Right lobe of liver (tissue), 6 donors: ENCODE results near the gene CEP135. TPM values are rescaled to one million over a fixed set of nuclear protein-coding genes. Genes with fewer than 3 reads are reported as not detected.

ENCODE experiments used
- ATAC-seq, 4 donors: fragments of 200-7000 bp; cut with Tn5 transposase; one replicate each; pipeline ENCODE4 v1.9.1; 2020; ENCODE audit warnings: mild to moderate bottlenecking in 4 of 4, moderate library complexity in 4 of 4
- DNase-seq, 3 donors: peaks; one replicate each; pipeline ENCODE4 v3.0.0-alpha.2; 2020
- H3K27ac ChIP-seq, 3 donors: fragments of 200-600 bp; one replicate each; pipeline ENCODE4 v1.8.0; 2022
- H3K27me3 ChIP-seq, 2 donors: fragments of 200-600 bp; one replicate each; pipeline ENCODE4 v1.8.0; 2022
- H3K36me3 ChIP-seq, 4 donors: fragments of 200-600 bp; sonication (generic) in 1 of 4; one replicate each; pipeline versions ENCODE4 v1.5.1 to v1.8.0; 2017 to 2022; ENCODE audit warnings: control low read depth in 1 of 4
- H3K4me1 ChIP-seq, 4 donors: fragments of 200-600 bp; sonication (generic) in 1 of 4; one replicate each; pipeline versions ENCODE4 v1.5.1 to v1.8.0; 2017 to 2022; ENCODE audit warnings: control low read depth in 1 of 4
- H3K4me3 ChIP-seq, 3 donors: fragments of 200-600 bp; one replicate each; pipeline ENCODE4 v1.8.0; 2022
- H3K9me3 ChIP-seq, 4 donors: fragments of 200-600 bp; sonication (generic) in 1 of 4; one replicate each; pipeline versions ENCODE4 v1.5.1 to v1.8.0; 2017 to 2022; ENCODE audit warnings: control low read depth in 1 of 4
- POLR2A ChIP-seq: fragments of 450-650 bp; IDR thresholded peaks from one replicate; pipeline ENCODE4 v1.6.1; 2017; ENCODE audit warnings: antibody characterized with exemption, mild to moderate bottlenecking
- WGBS: methylation state at CpG from one replicate; pipeline ENCODE4 v1.1.6; 2018; ENCODE audit warnings: low coverage, low lambda C conversion rate; ENCODE audit not compliant: insufficient coverage; ENCODE audit errors: missing lambda C conversion rate; 5-methylcytosine and 5-hydroxymethylcytosine counted together
- intact Hi-C, 2 donors: fragments of 100-400 bp; cut with DNase I; formaldehyde crosslinking; loops; one replicate each; pipeline versions ENCODE4 v1.11.2 to v1.14.1; 2022
- total RNA-seq, 6 experiments: library from RNA; depleted of rRNA in 2 of 6; stranded (reverse); fragments of >200 nt in 2 of 6; fragmentation: NEBNext Ultra II Directional in 3 of 6; extraction: Animal tissue kit (Norgen Biotek cat#: 25700) in 3 of 6; gene quantifications; one replicate each; pipeline versions ENCODE4 v1.1.0 to v1.2.4, GENCODE V29; 2016 to 2023
- TF ChIP-seq, protein P1 (sequence below), 4 donors: fragments of 200-600 bp in 3 of 4; fragments of 450-650 bp in 1 of 4; IDR thresholded peaks; one replicate each; pipeline versions ENCODE4 v1.5.1 to v1.8.0; 2016 to 2022; ENCODE audit warnings: antibody characterized with exemption in 4 of 4, mild to moderate bottlenecking in 2 of 4
- donor health status: DM: no; HTN: yes; CAD: no.
- donor health status: DM: no; HTN: no; CAD: no.
- donor health status: DM: no; HTN: no; CAD: no.
- donor health status: DM: no; HTN: yes; CAD: no.
- donor health status: DM: no; HTN: yes; CAD: no.

Gene CEP135
- total RNA-seq, 6 experiments from 2014 or later = 0.59 to 2.4 (median 1.7) TPM

GRCh38 chr4:56060036-56060435 is 111.3 kb downstream of the CEP135 start:
- intact Hi-C loops = no loop called here
- TF ChIP-seq, protein P1, sequence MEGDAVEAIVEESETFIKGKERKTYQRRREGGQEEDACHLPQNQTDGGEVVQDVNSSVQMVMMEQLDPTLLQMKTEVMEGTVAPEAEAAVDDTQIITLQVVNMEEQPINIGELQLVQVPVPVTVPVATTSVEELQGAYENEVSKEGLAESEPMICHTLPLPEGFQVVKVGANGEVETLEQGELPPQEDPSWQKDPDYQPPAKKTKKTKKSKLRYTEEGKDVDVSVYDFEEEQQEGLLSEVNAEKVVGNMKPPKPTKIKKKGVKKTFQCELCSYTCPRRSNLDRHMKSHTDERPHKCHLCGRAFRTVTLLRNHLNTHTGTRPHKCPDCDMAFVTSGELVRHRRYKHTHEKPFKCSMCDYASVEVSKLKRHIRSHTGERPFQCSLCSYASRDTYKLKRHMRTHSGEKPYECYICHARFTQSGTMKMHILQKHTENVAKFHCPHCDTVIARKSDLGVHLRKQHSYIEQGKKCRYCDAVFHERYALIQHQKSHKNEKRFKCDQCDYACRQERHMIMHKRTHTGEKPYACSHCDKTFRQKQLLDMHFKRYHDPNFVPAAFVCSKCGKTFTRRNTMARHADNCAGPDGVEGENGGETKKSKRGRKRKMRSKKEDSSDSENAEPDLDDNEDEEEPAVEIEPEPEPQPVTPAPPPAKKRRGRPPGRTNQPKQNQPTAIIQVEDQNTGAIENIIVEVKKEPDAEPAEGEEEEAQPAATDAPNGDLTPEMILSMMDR (IDR thresholded peaks at IDR 0.05) = no peak
- TF ChIP-seq POLR2A = no peak
- H3K9me3 ChIP-seq = no peaks in the 10 kb centered on the region

GRCh38 chr4:56062106-56062505 is 113.4 kb downstream of the CEP135 start:
- no peaks in the 10 kb centered on the region for H3K9me3 ChIP-seq
- H3K4me1 ChIP-seq = no peaks in the 10 kb centered on the region
- no peak for DNase-seq
- no peak overlapping the region for H3K27ac ChIP-seq
- WGBS = 55% methylated on average over 3 of the region's 3 CpGs
- no peak overlapping the region for H3K4me3 ChIP-seq
- no peak for ATAC-seq
- no peaks in the 10 kb centered on the region for H3K36me3 ChIP-seq
- TF ChIP-seq, protein P1 (IDR thresholded peaks at IDR 0.05) = no peak
- TF ChIP-seq POLR2A = no peak
- no peaks in the 10 kb centered on the region for H3K27me3 ChIP-seq
- intact Hi-C loops = no loop called here

More at GRCh38 chr4:56060036-56060435, 111.3 kb downstream of the CEP135 start:
- Histone ChIP-seq H3K4me1 (no peaks in the 10 kb centered on the region), H3K4me3 (no peak overlapping the region), H3K27me3 (no peaks in the 10 kb centered on the region), H3K36me3 (no peaks in the 10 kb centered on the region), H3K27ac (no peak overlapping the region)
- WGBS = 80% methylated on average over 7 of the region's 7 CpGs
- DNase-seq (no peak), ATAC-seq (no peak)

DNA sequence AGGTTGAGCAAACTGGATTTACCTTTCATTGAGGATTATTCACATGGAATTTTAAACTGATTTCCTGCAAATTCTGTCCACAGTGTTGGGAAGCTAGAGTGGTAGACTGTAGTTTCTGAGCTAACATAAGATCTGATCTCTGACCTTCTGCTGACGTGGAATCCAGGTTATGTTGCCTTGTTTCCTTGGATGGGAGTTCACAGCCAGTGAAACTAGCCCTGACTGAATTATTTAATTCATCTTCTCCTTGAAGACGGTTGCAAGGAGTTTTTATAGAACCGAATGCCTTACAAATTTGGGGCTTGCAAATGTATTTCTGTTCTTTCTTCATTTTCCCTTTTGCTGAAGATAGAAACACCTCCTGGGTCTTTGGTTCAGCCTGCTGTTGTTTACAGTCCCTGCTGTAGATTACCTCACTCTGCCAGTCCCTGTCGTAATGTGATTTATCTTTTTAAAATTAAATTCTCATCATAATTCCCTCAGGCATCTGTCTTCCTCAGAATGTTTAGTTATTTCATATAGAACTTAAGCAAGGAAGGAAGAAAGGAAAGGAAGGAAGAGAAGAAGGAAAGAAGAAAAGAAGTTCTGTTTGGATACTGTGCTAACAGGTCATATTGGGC is 113.9 kb downstream of the CEP135 start:
- Histone ChIP-seq H3K36me3 (no peaks in the 10 kb centered on the region), H3K27ac (no peak overlapping the region), H3K4me1 (no peaks in the 10 kb centered on the region), H3K4me3 (no peak overlapping the region), H3K27me3 (no peaks in the 10 kb centered on the region), H3K9me3 (no peaks in the 10 kb centered on the region)
- TF ChIP-seq POLR2A = no peak
- TF ChIP-seq, protein P1 (IDR thresholded peaks at IDR 0.05) = no peak
- DNase-seq (no peak), ATAC-seq (no peak)
- 26% methylated on average over 4 of the region's 4 CpGs for WGBS
- intact Hi-C loops = no loop called here

- TF ChIP-seq POLR2A = no peak
- TF ChIP-seq, protein P1 (IDR thresholded peaks at IDR 0.05) = no peak
- no peak for DNase-seq
- 75% methylated on average over 2 of the region's 2 CpGs for WGBS
- no peak overlapping the region for H3K27ac ChIP-seq
- no peak overlapping the region for H3K4me3 ChIP-seq
- H3K27me3 ChIP-seq = no peaks in the 10 kb centered on the region
- H3K36me3 ChIP-seq = no peaks in the 10 kb centered on the region
- H3K9me3 ChIP-seq = no peaks in the 10 kb centered on the region
- no peak for ATAC-seq
- intact Hi-C loops = no loop called here
- no peaks in the 10 kb centered on the region for H3K4me1 ChIP-seq
Observed at GRCh38 chr4:56066493-56066892, 117.7 kb downstream of the CEP135 start.
